ENCODE data around the gene CUEDC1.
"Not testable (repeated sequence)": the region's sequence is repeated elsewhere in the genome, so short reads cannot be mapped to it uniquely, and the experiment has no call there.

The CUEDC1 gene

GRCh38 chr17:57986841-57987580 is 31.8 kb upstream of the CUEDC1 start:
- no peak for DNase-seq (ENCODE audit: extremely low spot score, insufficient read length, low read depth)
- FAIRE-seq, result peak; percentile 33

- DNase-seq (ENCODE audit: extremely low spot score, insufficient read length, low read depth) (no peak), FAIRE-seq (no peak)
Measured at GRCh38 chr17:57985675-57985974, 30.4 kb upstream of the CUEDC1 start.

GRCh38 chr17:57984936-57985674 is 29.9 kb upstream of the CUEDC1 start:
- DNase-seq (ENCODE audit: extremely low spot score, insufficient read length, low read depth), result no peak
- FAIRE-seq, result no peak

GRCh38 chr17:57984261-57984890 is 29.2 kb upstream of the CUEDC1 start:
- FAIRE-seq, result no peak
- DNase-seq (ENCODE audit: extremely low spot score, insufficient read length, low read depth), result no peak

GRCh38 chr17:57983446-57983845 is 28.2 kb upstream of the CUEDC1 start:
- no peak for FAIRE-seq
- DNase-seq (ENCODE audit: extremely low spot score, insufficient read length, low read depth), result no peak

GRCh38 chr17:57982452-57983170 is 27.4 kb upstream of the CUEDC1 start:
- DNase-seq (ENCODE audit: extremely low spot score, insufficient read length, low read depth) (no peak), FAIRE-seq (no peak)

GRCh38 chr17:57980522-57980921 is 25.3 kb upstream of the CUEDC1 start:
- FAIRE-seq, result no peak

GRCh38 chr17:57979076-57979475 is 23.9 kb upstream of the CUEDC1 start:
- no peak for DNase-seq (ENCODE audit: extremely low spot score, insufficient read length, low read depth)
- no peak for FAIRE-seq

More at GRCh38 chr17:57980522-57980921, 25.3 kb upstream of the CUEDC1 start:
- no peak for DNase-seq (ENCODE audit: extremely low spot score, insufficient read length, low read depth)

- FAIRE-seq (no peak), DNase-seq (ENCODE audit: extremely low spot score, insufficient read length, low read depth) (no peak)
Measured at GRCh38 chr17:57976594-57976993, 21.4 kb upstream of the CUEDC1 start.

GRCh38 chr17:57975044-57975443 is 19.8 kb upstream of the CUEDC1 start:
- FAIRE-seq, result no peak
- no peak for DNase-seq (ENCODE audit: extremely low spot score, insufficient read length, low read depth)

GRCh38 chr17:57974053-57974824 is 19.0 kb upstream of the CUEDC1 start:
- DNase-seq (ENCODE audit: extremely low spot score, insufficient read length, low read depth); FAIRE-seq: not testable (repeated sequence)

- DNase-seq (ENCODE audit: extremely low spot score, insufficient read length, low read depth) (no peak), FAIRE-seq (no peak)
Measured at GRCh38 chr17:57972151-57972550, 16.9 kb upstream of the CUEDC1 start.

GRCh38 chr17:57971572-57971971 is 16.4 kb upstream of the CUEDC1 start:
- DNase-seq (ENCODE audit: extremely low spot score, insufficient read length, low read depth) (no peak), FAIRE-seq (no peak)

- DNase-seq (ENCODE audit: extremely low spot score, insufficient read length, low read depth) (no peak), FAIRE-seq (no peak)
Measured at GRCh38 chr17:57970710-57971109, 15.5 kb upstream of the CUEDC1 start.

- FAIRE-seq (no peak), DNase-seq (ENCODE audit: extremely low spot score, insufficient read length, low read depth) (no peak)
Measured at GRCh38 chr17:57968456-57968855, 13.2 kb upstream of the CUEDC1 start.

GRCh38 chr17:57966875-57967274 is 11.7 kb upstream of the CUEDC1 start:
- FAIRE-seq (no peak), DNase-seq (ENCODE audit: extremely low spot score, insufficient read length, low read depth) (no peak)

- DNase-seq (ENCODE audit: extremely low spot score, insufficient read length, low read depth) (no peak), FAIRE-seq (no peak)
Measured at GRCh38 chr17:57966246-57966645, 11.0 kb upstream of the CUEDC1 start.

GRCh38 chr17:57965521-57966160 is 10.4 kb upstream of the CUEDC1 start:
- DNase-seq (ENCODE audit: extremely low spot score, insufficient read length, low read depth), result no peak
- no peak for FAIRE-seq

GRCh38 chr17:57963149-57963511 is 7.9 kb upstream of the CUEDC1 start:
- no peak for DNase-seq (ENCODE audit: extremely low spot score, insufficient read length, low read depth)
- no peak for FAIRE-seq
